GM11168 (cell line): ENCODE results near the gene TMEM263.
"Not testable (repeated sequence)": the region's sequence is repeated elsewhere in the genome, so short reads cannot be mapped to it uniquely, and the experiment has no call there.

Source experiments
- in situ Hi-C: fragments of 300-500 bp; cut with MboI; formaldehyde crosslinking; loops from one replicate; pipeline ENCODE4 v1.12.0; 2022; ENCODE audit warnings: low sequenced_read_pairs; ENCODE audit not compliant: unreplicated experiment

Gene TMEM263

GRCh38 chr12:106955377-106956047 is at the start of gene TMEM263:
Gene TMEM263 (plus strand): TSS chr12:106955907. CDS start chr12:106967117, 11,210 bp downstream.
- in situ Hi-C loops: no loop called here

GRCh38 chr12:106906715-106907114 is 49.0 kb upstream of the TMEM263 start:
- in situ Hi-C loops: no loop called here

GRCh38 chr12:106907411-106907810 is 48.3 kb upstream of the TMEM263 start:
- in situ Hi-C loops: no loop called here

GRCh38 chr12:106907846-106908245 is 47.9 kb upstream of the TMEM263 start:
- in situ Hi-C loops: no loop called here

GRCh38 chr12:106908561-106908960 is 47.1 kb upstream of the TMEM263 start:
- in situ Hi-C loops: no loop called here

GRCh38 chr12:106910202-106910601 is 45.5 kb upstream of the TMEM263 start:
- in situ Hi-C loops: no loop called here

GRCh38 chr12:106911581-106911980 is 44.1 kb upstream of the TMEM263 start:
- in situ Hi-C loops: no loop called here

- in situ Hi-C loops: no loop called here
These were observed 42.3 kb upstream of the TMEM263 start for GRCh38 chr12:106913456-106913855.

GRCh38 chr12:106914796-106915634 is 40.7 kb upstream of the TMEM263 start:
- in situ Hi-C loops: loop anchor here (5.0 kb wide), 1 partner anchor 528 kb away; no protein-coding TSS in a partner anchor

- in situ Hi-C loops: loop anchor here (5.0 kb wide), 1 partner anchor 528 kb away; no protein-coding TSS in a partner anchor
These were observed 40.1 kb upstream of the TMEM263 start for GRCh38 chr12:106915635-106916026.

GRCh38 chr12:106917503-106917902 is 38.2 kb upstream of the TMEM263 start:
- in situ Hi-C loops: loop anchor here (5.0 kb wide), 1 partner anchor 530 kb away; no protein-coding TSS in a partner anchor

- in situ Hi-C loops: loop anchor here (5.0 kb wide), 1 partner anchor 531 kb away; no protein-coding TSS in a partner anchor
These were observed 37.0 kb upstream of the TMEM263 start for GRCh38 chr12:106918746-106919145.

- in situ Hi-C loops: loop anchor here (5.0 kb wide), 1 partner anchor 533 kb away; no protein-coding TSS in a partner anchor
These were observed 35.7 kb upstream of the TMEM263 start for GRCh38 chr12:106919910-106920544.

GRCh38 chr12:106921976-106922375 is 33.7 kb upstream of the TMEM263 start:
- in situ Hi-C loops: not testable (repeated sequence)

- in situ Hi-C loops: not testable (repeated sequence)
These were observed 32.1 kb upstream of the TMEM263 start for GRCh38 chr12:106923594-106923993.

GRCh38 chr12:106924268-106924861 is 31.3 kb upstream of the TMEM263 start:
- in situ Hi-C loops: no loop called here

- in situ Hi-C loops: no loop called here
These were observed 29.1 kb upstream of the TMEM263 start for GRCh38 chr12:106926657-106927056.

GRCh38 chr12:106934277-106934676 is 21.4 kb upstream of the TMEM263 start:
- in situ Hi-C loops: no loop called here

- in situ Hi-C loops: no loop called here
These were observed 14.1 kb upstream of the TMEM263 start for GRCh38 chr12:106941481-106942156.

GRCh38 chr12:106942775-106943174 is 12.9 kb upstream of the TMEM263 start:
- in situ Hi-C loops: no loop called here
